ENCODE results near the gene S100A8.

The S100A8 gene

GRCh38 chr1:153389973-153390879 is 647 bp downstream of the S100A8 start:
- DNase-seq = no peak

GRCh38 chr1:153389401-153389800 is 1.5 kb downstream of the S100A8 start:
- no peak for DNase-seq

GRCh38 chr1:153387785-153388184 is 3.1 kb downstream of the S100A8 start:
- no peak for DNase-seq

GRCh38 chr1:153387001-153387400 is 3.9 kb downstream of the S100A8 start:
- DNase-seq = no peak

- no peak for DNase-seq
Observed at GRCh38 chr1:153386500-153386901, 4.4 kb downstream of the S100A8 start.

GRCh38 chr1:153384958-153385580 is 5.8 kb downstream of the S100A8 start:
- no peak for DNase-seq

GRCh38 chr1:153380711-153381110 is 10.2 kb downstream of the S100A8 start:
- no peak for DNase-seq

- no peak for DNase-seq
Observed at GRCh38 chr1:153379591-153379990, 11.3 kb downstream of the S100A8 start.

- DNase-seq = no peak
Observed at GRCh38 chr1:153375511-153375910, 15.4 kb downstream of the S100A8 start, which contains the start of gene S100A12. S100A12 (minus strand) TSS chr1:153375621; CDS start chr1:153374592, 1,029 bp downstream.

GRCh38 chr1:153374071-153374470 is 16.8 kb downstream of the S100A8 start:
- no peak for DNase-seq

- no peak for DNase-seq
Observed at GRCh38 chr1:153372571-153372970, 18.3 kb downstream of the S100A8 start.

- DNase-seq = no peak
Observed at GRCh38 chr1:153371231-153371630, 19.6 kb downstream of the S100A8 start.

GRCh38 chr1:153370146-153370545 is 20.7 kb downstream of the S100A8 start:
- DNase-seq = no peak

- no peak for DNase-seq
Observed at GRCh38 chr1:153368495-153368894, 22.4 kb downstream of the S100A8 start.

- no peak for DNase-seq
Observed at GRCh38 chr1:153367090-153367489, 23.8 kb downstream of the S100A8 start.

- no peak for DNase-seq
Observed at GRCh38 chr1:153366261-153366660, 24.6 kb downstream of the S100A8 start.

- DNase-seq = no peak
Observed at GRCh38 chr1:153365696-153366095, 25.2 kb downstream of the S100A8 start.

GRCh38 chr1:153364766-153365666 is 25.9 kb downstream of the S100A8 start:
- no peak for DNase-seq

GRCh38 chr1:153364156-153364555 is 26.7 kb downstream of the S100A8 start:
- no peak for DNase-seq

GRCh38 chr1:153363641-153364040 is 27.2 kb downstream of the S100A8 start:
- DNase-seq = no peak

- DNase-seq = no peak
Observed at GRCh38 chr1:153362187-153362775, 28.6 kb downstream of the S100A8 start.

GRCh38 chr1:153361480-153362109 is 29.3 kb downstream of the S100A8 start:
- no peak for DNase-seq
